ENCODE data around the gene ZBTB45.

- no peak for TF ChIP-seq POLR2A (IDR thresholded peaks at IDR 0.05)
- TF ChIP-seq, protein P1, sequence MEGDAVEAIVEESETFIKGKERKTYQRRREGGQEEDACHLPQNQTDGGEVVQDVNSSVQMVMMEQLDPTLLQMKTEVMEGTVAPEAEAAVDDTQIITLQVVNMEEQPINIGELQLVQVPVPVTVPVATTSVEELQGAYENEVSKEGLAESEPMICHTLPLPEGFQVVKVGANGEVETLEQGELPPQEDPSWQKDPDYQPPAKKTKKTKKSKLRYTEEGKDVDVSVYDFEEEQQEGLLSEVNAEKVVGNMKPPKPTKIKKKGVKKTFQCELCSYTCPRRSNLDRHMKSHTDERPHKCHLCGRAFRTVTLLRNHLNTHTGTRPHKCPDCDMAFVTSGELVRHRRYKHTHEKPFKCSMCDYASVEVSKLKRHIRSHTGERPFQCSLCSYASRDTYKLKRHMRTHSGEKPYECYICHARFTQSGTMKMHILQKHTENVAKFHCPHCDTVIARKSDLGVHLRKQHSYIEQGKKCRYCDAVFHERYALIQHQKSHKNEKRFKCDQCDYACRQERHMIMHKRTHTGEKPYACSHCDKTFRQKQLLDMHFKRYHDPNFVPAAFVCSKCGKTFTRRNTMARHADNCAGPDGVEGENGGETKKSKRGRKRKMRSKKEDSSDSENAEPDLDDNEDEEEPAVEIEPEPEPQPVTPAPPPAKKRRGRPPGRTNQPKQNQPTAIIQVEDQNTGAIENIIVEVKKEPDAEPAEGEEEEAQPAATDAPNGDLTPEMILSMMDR (IDR thresholded peaks at IDR 0.05): no peak
These were observed 45.8 kb downstream of the ZBTB45 start for GRCh38 chr19:58473775-58474174.
